GM19395 (cell line): ENCODE data around the gene CCDC195.

Source experiments
- ATAC-seq: cut with Tn5 transposase; IDR thresholded peaks from one replicate; pipeline ENCODE4 v1.9.1; 2021; ENCODE audit warnings: mild to moderate bottlenecking, moderate library complexity; ENCODE audit not compliant: unreplicated experiment

The CCDC195 gene, protein sequence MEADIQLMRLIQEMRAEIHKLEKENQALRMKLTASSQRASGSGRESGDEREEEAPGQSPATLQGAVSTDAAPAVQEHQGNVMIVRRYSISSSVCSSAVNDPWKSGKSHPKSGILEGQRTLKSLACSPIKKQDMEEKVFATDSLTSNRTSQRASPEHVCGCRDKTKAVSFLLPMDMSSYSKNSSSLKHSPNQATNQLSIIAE

GRCh38 chr2:224716201-224716600, at the start of gene CCDC195:
CCDC195 (minus strand) TSS chr2:224716365; CDS start chr2:224716365, 0 bp downstream.
- no peak for ATAC-seq

DNA sequence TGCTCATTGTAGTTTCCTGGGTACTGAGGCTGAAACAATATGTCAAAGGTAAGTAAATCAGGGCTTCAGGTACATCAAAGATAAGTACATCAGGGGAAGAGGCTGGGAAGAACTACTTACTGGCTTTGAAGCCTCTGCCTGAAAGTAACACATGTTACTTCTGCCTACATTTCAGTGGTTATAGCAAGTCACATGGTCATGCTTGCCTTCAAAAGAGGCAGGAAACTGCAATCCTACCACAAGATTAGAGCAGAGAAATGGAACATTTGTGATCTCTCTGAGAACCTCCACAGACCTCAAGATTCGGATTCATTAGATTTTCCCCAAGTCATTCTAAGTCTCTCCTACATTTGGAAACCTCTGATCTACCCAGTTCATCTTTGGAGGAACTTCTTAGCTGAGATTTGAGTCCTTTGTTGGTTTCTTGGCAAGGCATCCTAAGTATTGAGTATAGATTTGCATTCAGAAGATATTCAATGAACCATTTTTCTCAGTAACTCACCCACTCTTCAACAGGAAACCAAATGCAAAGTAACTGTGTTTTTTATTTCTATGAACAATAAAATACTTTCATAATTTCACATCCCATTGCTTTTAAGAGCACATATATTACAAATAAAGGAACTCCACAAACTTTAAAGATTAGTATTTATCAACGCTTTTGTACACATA, 48.5 kb upstream of the CCDC195 start:
- peak; percentile 77 for ATAC-seq

DNA sequence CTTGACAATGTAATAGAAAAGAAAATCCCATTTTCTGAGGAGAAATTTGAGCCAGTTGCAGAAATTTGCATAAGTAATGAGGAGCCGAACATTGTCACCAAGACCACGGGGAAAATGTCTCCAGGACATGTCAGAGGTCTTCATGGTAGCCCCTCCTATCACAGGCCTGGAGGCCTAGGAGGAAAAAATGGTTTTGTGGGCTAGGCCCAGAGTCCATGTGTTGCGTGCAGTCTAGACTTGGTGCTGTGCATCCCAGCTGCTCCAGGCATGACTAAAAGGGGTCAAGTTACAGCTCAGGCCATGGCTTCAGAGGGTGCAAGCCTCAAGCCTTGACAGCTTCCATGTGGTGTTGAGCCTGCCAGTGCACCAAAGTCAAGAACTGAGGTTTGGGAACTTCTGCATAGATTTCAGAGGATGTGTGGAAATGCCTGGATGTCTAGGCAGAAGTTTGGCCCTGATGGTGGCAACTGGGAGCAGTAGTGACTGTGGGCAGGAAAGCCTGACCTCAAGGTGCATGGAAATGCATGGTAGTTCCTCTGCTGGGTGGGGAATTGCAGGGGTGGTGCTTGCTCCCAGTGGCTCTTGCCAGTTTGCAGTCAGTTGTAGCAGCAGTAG, 41.9 kb upstream of the CCDC195 start:
- no peak for ATAC-seq

GRCh38 chr2:224753743-224754540, 37.8 kb upstream of the CCDC195 start:
- ATAC-seq: no peak

DNA sequence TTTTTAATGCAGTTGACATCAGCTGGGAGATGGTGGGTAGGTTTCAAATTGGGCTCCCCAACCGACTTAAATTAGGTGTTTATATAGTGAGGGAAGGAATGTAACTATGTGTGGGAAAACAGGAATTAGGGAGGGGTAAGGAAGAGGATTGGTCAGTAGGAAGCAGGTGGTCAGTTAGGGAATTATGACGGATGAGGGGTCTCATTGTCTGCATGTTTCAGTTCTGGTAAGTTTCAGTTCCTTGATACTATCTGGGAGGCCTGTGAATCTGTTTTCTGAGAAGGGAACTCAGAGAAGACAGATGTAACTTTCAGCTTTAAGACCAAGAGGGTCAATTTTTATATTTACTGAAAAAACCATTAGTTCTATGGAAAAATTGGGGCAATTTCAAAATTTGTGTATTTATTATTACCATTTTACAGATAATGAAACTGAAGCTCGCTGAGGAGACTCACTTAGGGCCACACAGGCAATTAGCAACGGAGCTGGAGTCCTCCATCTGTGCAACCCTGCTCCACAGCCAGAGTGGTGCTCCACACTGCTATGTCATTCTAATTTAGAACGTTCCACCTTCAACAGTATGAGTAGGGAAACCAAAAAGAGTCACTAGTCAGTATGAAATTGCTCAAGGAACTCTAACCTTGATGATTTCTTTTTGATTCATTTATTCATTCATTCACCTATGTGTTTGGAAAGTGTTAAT, 36.0 kb upstream of the CCDC195 start:
- ATAC-seq: peak; percentile 82

- no peak for ATAC-seq
Measured at GRCh38 chr2:224749136-224749535, 33.0 kb upstream of the CCDC195 start.

DNA sequence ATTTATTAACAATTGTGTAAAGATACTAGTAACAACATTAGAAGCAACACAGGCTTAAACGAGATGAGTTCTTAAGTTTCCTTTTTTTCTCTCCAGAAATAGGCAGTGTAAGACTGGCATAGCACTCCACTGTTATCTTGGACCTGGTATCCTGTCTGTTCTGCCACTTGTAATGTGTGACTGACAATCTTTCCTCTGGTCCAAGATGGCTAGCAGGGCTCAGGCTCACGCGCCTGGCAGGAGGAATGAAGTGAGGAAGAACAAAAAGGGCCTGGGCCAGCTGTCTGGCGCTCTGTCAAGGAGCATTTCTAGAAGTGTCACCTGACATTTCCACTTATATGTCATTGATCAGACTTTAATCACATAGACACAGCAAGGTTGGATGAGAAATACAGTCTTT, 31.6 kb upstream of the CCDC195 start:
- ATAC-seq: no peak

DNA sequence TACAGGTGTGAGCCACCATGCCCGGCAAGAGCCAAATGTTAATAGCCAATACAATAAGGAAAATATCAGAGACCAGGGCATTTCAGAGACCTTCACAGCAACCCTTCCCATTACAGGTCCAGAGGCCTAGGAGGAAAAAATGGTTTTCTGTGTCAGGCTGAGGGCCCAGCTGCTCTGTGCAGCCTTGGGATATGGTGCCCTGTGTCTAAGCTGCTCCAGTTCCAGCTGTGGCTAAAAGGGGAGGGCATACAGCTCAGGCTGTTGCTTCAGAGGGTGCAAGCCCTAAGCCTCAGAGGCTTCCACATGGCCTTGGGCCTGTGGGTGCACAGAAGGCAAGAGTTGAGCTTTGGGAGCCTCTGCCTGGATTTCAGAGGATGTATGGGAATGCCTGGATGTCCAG, 20.1 kb upstream of the CCDC195 start:
- ATAC-seq: no peak

DNA sequence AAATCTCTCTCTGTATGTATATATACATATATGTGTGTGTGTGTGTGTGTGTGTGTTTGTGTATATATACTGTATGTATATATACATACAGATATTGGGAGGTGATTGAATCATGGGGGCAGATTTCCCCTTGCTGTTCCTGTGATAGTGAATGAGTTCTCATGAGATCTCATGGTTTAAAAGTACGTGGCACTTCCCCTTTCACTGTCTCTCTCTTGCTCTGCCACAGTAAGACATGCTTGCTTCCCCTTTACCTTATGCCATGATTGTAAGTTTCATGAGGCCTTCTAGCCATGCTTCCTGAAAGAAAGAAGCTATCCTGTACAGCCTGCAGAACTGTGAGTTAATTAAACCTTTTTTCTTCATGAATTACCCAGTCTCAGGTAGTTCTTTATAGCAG, 18.8 kb upstream of the CCDC195 start:
- no peak for ATAC-seq

DNA sequence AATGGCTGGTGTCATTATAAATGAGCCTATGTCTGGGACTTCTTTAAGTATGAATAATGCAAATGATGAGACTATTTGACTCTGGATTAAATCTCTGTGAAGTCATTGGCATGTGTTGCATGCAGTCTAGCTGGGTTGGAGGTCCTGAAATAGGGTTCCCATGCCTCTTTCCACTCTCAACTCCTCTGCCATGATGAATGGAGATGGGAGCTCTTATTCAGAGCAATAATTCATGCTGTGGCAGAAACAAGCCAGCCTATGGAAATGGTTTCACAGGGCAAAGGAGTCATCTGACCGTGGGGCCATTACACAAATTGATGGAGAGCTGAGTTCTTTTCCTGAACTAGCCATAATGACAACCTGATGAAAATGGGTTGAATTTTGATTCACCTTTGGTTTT, 15.5 kb upstream of the CCDC195 start:
- no peak for ATAC-seq

DNA sequence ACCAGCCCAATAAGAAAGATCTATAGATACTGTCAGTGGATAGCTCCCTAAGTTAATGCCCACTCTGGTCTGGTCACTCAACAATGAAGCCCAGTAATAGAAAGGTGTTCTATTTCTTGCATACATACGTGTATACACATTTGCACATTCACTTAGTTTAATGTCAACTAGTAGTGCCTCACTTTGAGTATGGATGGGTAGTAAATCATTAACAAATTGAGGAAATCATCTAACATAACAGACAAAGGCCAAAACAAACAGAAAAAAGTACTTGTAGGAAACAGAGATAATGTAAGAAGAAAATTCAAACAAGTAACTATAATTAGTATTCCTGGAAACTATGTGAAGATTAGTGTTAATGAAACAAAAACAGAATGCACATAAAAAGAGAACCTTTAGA, 13.3 kb upstream of the CCDC195 start:
- ATAC-seq: no peak

DNA sequence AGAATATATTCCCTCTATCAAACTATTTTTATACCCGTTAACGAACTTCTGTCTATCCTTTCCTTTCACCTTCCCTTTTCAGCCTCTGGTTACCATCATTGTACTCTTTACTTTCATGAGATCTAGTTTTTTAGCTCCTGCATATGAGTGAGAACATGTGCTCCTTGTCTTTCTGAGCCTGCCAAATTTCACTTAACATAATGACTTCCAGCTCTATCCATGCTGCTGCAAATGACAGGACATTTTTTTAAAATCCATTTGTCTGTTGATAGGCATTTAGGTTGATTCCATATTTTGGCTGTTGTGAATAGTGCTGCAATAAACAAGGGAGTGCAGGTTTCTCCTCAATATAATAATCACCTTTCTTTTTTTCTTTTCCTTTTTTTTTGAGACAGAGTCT, 8.2 kb upstream of the CCDC195 start:
- ATAC-seq: no peak

- no peak for ATAC-seq
Measured at GRCh38 chr2:224723586-224724217, 7.5 kb upstream of the CCDC195 start.

GRCh38 chr2:224722770-224723169, 6.6 kb upstream of the CCDC195 start:
- no peak for ATAC-seq

DNA sequence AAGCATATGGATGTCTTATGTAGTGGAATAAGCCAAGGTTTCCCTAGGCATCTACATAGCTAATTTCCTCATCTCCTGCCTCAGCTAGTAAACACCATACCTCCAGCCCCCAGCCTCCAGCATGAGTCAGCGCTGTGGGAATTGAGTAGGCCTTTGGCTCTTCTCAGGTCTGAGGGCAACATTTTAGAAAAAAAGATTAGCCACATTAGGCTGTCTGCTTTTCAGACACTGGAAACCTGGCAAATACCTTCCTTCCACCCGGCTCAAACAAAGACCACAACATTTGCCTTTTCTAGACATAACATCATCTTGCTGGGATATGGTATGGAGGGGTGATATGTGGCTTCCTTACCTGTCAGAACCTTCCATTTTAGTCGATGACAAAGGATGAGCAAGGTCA, 6.1 kb upstream of the CCDC195 start:
- ATAC-seq: no peak

DNA sequence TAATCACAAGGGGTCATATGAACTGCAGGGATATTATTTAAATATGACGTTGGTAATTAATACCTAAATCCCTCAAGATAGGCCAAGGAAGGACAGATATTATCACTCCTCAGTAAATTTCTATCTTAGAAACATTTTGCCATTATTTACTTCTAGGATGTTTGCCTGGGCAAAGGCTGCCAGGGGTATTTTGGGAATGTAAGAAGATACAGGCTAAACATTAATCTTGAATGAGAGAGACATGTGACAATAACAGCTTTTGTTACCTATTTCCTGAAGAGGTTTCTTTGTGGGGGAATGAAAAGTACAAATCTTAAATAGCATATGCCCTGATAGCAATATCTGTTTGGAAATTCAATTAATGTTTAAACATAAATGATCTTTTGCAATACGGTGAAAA, 756 bp upstream of the CCDC195 start:
- ATAC-seq: no peak

DNA sequence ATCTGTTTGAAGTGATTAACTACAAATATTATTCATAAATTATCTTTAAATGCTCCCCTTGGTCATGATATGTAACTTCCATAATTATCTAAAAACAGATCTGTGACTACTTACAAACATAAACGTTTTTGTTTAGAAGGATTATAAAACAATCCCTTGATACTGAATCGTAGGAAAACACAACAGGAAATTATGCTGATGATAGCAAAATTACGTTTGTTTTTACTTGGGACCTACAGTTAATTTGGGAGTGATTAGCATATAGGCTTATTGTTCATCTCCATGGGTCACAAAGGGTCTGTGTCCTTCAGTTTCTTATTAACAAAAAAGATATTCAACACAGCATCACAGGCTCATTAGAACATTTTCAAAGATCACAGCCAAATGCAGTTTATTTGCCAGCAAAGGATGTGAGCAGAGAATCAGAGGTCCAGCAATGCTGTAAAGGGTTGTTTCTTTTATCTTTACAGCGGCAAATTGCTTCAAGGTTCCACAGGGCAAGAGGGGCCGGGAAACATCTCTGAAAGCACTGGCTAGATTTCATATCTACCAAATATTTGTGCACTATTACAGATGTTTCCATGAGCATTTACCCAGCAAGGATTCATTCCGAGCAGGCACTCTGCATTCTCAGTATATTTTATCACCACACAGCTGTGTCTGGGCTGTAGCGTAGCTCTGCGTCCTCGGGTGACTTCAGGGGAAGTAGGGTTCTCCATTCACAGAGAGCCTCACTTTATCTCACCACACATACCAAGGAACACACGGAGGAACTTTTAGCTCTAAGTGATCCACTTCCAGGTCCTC, 4.1 kb downstream of the CCDC195 start:
- no peak for ATAC-seq

GRCh38 chr2:224711381-224711780, 4.8 kb downstream of the CCDC195 start:
- ATAC-seq: no peak

DNA sequence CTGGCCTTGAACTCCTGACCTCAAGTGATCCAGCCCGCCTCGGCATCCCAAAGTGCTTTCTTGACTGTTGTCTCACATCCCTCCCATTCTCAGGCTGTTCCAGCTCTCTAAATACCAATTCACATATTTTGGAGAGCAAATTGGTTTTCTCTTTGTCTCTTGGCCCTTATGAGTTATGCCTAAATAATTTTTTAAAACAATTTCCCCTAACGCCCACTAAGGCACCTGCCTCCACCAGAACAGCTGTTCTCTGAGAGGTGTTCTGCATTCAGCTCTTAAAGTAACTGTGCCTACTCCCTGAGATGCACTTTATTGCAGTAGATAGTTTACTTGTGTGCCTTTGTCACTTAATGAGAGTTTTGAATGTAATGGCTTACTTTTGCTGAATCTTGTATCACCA, 6.9 kb downstream of the CCDC195 start:
- no peak for ATAC-seq

- ATAC-seq: no peak
Measured at GRCh38 chr2:224694502-224694901, 21.7 kb downstream of the CCDC195 start.
